ENCODE data around the gene DRAM1.
"Not testable (repeated sequence)": the region's sequence is repeated elsewhere in the genome, so short reads cannot be mapped to it uniquely, and the experiment has no call there.

DRAM1 gene

DNA sequence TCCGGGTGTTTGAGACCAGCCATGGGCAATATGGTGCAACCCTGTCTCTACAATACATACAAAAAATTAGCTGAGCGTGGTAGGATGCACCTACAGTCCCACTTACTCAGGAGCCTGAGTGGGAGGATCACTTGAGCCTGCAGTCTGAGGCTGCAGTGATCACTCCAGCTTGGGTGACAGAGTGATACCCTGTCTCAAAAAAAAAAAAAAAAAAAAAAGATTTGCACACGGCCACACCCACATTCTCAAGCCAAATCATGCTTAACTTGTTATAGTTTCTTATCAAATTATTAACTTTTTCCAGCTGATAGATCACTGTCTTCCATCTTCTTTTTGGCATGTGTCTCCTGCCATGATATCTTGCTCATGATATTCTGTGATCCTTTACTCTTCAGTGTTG is 6.8 kb downstream of the DRAM1 start:
- Histone ChIP-seq H3K27me3 (no peaks in the 10 kb centered on the region), H3K9me3 (no peaks in the 10 kb centered on the region), H3K36me3 (no peaks in the 10 kb centered on the region), H3K4me1 (ENCODE audit: control insufficient read depth in 1 of 2, insufficient read depth in 1 of 2, low read depth in 1 of 2, low read length in 1 of 2) (peaks cover 50 to 56% of the 10 kb centered on the region in 2 experiments), H3K4me3 (ENCODE audit: low read depth in 1 of 2, low read length in 1 of 2) (no peak overlapping the region), H3K27ac (peak overlapping the region; percentile 50)
- TF ChIP-seq, protein P1, sequence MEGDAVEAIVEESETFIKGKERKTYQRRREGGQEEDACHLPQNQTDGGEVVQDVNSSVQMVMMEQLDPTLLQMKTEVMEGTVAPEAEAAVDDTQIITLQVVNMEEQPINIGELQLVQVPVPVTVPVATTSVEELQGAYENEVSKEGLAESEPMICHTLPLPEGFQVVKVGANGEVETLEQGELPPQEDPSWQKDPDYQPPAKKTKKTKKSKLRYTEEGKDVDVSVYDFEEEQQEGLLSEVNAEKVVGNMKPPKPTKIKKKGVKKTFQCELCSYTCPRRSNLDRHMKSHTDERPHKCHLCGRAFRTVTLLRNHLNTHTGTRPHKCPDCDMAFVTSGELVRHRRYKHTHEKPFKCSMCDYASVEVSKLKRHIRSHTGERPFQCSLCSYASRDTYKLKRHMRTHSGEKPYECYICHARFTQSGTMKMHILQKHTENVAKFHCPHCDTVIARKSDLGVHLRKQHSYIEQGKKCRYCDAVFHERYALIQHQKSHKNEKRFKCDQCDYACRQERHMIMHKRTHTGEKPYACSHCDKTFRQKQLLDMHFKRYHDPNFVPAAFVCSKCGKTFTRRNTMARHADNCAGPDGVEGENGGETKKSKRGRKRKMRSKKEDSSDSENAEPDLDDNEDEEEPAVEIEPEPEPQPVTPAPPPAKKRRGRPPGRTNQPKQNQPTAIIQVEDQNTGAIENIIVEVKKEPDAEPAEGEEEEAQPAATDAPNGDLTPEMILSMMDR (IDR thresholded peaks at IDR 0.05): no peak

DNA sequence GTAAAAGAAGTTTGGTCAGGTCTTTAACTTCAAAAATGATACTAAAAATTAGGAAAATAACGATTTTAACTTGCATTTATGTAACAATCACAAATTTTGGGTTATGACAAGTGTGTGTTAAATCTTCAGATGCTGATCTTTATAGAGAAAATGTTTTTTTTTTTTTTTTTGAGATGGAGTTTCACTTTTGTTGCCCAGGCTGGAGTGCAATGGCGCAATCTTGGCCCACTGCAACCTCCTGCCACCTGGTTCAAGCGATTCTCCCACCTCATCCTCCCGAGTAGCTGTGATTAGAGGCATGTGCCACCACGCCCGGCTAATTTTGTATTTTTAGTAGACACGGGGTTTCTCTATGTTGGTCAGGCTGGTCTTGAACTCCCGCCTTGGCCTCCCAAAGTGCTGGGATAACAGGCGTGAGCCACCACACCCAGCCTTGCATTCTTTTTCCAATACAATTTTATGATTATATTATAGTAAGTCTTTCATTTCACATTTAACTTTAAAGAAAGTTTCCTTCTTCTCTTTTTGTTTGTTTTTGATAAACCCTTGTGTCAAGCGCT is 7.5 kb downstream of the DRAM1 start:
- H3K9me3 ChIP-seq; H3K36me3 ChIP-seq; H3K27me3 ChIP-seq; H3K4me3 ChIP-seq (ENCODE audit: low read depth in 1 of 2, low read length in 1 of 2): not testable (repeated sequence)
- peaks cover 50 to 56% of the 10 kb centered on the region in 2 experiments for H3K4me1 ChIP-seq (ENCODE audit: control insufficient read depth in 1 of 2, insufficient read depth in 1 of 2, low read depth in 1 of 2, low read length in 1 of 2)
- peak overlapping the region; percentile 50 for H3K27ac ChIP-seq

DNA sequence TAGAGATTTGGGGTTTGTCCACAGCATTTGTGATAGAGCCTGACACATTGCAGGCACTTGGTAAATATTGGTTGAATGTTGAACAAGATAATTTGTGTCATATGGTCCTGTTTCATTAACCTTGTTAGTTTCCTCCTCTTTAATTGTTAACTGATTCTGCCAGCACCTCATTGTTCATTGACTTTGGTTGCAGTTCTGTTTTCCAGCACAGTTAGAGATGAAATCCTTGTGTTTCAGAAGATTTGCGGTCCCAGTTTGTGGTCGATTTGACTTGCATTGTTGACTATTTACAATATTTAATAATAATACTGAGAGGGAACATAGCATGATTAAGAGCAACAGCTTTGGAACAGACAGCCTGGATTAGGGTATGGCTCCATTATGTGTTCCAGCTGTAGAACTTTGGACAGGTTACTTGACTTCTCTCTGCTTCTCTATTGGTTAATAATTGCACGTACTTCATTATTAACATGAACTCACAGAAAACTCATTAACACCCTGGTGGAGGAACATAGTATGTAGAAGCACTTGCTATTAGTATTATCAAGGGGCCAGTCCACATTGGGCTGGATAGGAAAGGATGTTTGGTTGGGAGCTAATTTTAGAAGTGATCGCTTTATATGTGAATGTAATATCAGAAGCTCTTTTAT is 8.7 kb downstream of the DRAM1 start:
- no peak overlapping the region for H3K4me3 ChIP-seq (ENCODE audit: low read depth in 1 of 2, low read length in 1 of 2)
- no peaks in the 10 kb centered on the region for H3K36me3 ChIP-seq
- no peak overlapping the region for H3K27ac ChIP-seq
- peaks cover 50 to 55% of the 10 kb centered on the region in 2 experiments for H3K4me1 ChIP-seq (ENCODE audit: control insufficient read depth in 1 of 2, insufficient read depth in 1 of 2, low read depth in 1 of 2, low read length in 1 of 2)
- no peaks in the 10 kb centered on the region for H3K27me3 ChIP-seq
- TF ChIP-seq, protein P1 (IDR thresholded peaks at IDR 0.05): no peak
- no peaks in the 10 kb centered on the region for H3K9me3 ChIP-seq

DNA sequence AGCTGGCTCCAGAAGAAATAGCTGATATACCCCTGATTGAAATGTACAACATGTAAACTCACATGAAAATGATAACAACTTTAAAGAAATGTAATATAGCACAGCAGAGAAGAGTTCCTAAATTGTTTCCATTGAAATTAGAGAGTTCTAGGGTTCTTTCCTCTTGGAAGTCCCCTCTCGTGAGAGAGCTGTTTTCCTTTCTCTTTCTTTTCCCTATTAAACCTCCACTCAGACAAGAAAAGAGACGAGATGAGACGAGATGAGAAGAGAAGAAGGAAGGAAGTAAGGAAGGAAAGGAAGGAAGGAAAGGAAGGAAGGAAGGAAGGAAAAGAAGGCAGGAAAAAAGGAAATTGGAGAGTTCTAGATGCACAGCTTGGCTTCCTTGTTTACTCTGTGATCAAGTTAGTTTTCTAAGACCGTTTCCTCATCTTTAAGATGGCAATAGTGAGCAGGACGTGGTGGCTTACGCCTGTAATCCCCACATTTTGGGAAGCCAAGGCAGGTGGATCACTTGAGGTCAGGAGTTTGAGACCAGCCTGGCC is 11.9 kb downstream of the DRAM1 start:
- Histone ChIP-seq H3K9me3 (no peaks in the 10 kb centered on the region), H3K4me3 (ENCODE audit: low read depth in 1 of 2, low read length in 1 of 2) (no peak overlapping the region), H3K27me3 (no peaks in the 10 kb centered on the region), H3K36me3 (no peaks in the 10 kb centered on the region), H3K27ac (peak overlapping the region; percentile 84), H3K4me1 (ENCODE audit: control insufficient read depth in 1 of 2, insufficient read depth in 1 of 2, low read depth in 1 of 2, low read length in 1 of 2) (peaks cover 64 to 75% of the 10 kb centered on the region in 2 experiments)
- TF ChIP-seq, protein P1 (IDR thresholded peaks at IDR 0.05): no peak

DNA sequence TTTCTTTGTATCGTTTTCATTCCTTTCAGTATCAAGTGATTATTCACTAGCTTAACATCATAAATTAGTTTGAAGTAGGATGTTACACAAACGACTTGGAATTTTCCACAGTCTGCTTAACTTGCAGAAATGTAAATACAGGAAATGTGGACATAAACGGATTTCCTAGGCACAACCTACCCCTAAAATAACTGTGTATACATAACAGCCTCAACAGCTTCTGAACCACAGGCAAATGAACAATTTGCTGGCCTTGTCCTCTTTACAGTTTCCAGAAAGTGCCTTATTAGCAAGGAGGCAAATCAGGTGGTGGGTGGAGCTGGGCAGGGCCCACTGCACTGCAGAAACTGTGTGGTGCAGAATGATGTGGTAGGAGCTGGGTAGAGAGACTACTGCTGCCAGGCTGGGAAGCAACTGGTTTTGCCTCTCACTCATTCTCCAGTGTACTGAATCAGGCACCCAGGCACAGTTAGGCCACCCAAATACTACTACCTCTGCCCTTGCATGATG is 14.1 kb downstream of the DRAM1 start:
- TF ChIP-seq, protein P1 (IDR thresholded peaks at IDR 0.05): no peak
- Histone ChIP-seq H3K27me3 (no peaks in the 10 kb centered on the region), H3K36me3 (no peaks in the 10 kb centered on the region), H3K4me3 (ENCODE audit: low read depth in 1 of 2, low read length in 1 of 2) (peak overlapping the region; percentile 20 to 31), H3K27ac (peak overlapping the region; percentile 84), H3K4me1 (ENCODE audit: control insufficient read depth in 1 of 2, insufficient read depth in 1 of 2, low read depth in 1 of 2, low read length in 1 of 2) (peaks cover 57 to 61% of the 10 kb centered on the region in 2 experiments), H3K9me3 (no peaks in the 10 kb centered on the region)

DNA sequence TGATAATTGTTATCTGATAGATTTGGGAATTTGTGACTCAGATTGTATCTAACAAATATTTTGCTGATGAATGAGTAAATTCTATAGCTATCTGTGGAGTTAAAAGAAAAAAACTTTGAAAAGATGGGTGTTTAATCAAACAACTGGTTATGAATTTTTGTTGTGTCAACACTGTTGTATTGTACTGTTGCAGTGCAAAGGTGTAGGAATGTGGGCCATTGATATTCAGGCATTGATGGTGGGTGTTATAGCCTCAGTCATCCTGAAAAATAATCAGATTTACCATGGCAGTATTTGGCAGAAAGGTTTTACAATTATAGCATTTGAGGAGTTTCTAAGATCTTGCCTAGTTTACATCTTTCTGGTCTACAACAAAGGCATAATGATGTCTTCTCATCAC is 15.4 kb downstream of the DRAM1 start:
- Histone ChIP-seq H3K9me3 (no peaks in the 10 kb centered on the region), H3K4me1 (ENCODE audit: control insufficient read depth in 1 of 2, insufficient read depth in 1 of 2, low read depth in 1 of 2, low read length in 1 of 2) (peaks cover 50 to 51% of the 10 kb centered on the region in 2 experiments), H3K27ac (peak overlapping the region; percentile 84), H3K4me3 (ENCODE audit: low read depth in 1 of 2, low read length in 1 of 2) (no peak overlapping the region), H3K36me3 (no peaks in the 10 kb centered on the region), H3K27me3 (no peaks in the 10 kb centered on the region)
- TF ChIP-seq, protein P1 (IDR thresholded peaks at IDR 0.05): no peak

All from neutrophil (primary cell).